Vagina (tissue), 2 donors: Measurements from ENCODE around the gene SBNO1.

Experiments used
- POLR2A ChIP-seq, 2 donors: fragments of 450-650 bp; IDR thresholded peaks; one replicate each; pipeline ENCODE4 v1.6.1; 2017; ENCODE audit warnings: antibody characterized with exemption in 2 of 2, mild to moderate bottlenecking in 2 of 2, moderate library complexity in 2 of 2
- POLR2AphosphoS5 ChIP-seq, 2 donors: sonication (generic); formaldehyde crosslinking; IDR thresholded peaks; one replicate each; pipeline ENCODE4 v1.9.0; 2017; ENCODE audit warnings: antibody characterized with exemption in 2 of 2, mild to moderate bottlenecking in 2 of 2, low read depth in 1 of 2; ENCODE audit not compliant: insufficient read depth in 1 of 2
- TF ChIP-seq, protein P1 (sequence below), 3 experiments: fragments of 450-650 bp in 2 of 3; fragments of 200-600 bp in 1 of 3; sonication (generic) in 1 of 3; IDR thresholded peaks; one replicate each; pipeline ENCODE4 v1.5.1; 2017 to 2019; ENCODE audit warnings: antibody characterized with exemption in 3 of 3, mild to moderate bottlenecking in 2 of 3, moderate library complexity in 2 of 3

DNA sequence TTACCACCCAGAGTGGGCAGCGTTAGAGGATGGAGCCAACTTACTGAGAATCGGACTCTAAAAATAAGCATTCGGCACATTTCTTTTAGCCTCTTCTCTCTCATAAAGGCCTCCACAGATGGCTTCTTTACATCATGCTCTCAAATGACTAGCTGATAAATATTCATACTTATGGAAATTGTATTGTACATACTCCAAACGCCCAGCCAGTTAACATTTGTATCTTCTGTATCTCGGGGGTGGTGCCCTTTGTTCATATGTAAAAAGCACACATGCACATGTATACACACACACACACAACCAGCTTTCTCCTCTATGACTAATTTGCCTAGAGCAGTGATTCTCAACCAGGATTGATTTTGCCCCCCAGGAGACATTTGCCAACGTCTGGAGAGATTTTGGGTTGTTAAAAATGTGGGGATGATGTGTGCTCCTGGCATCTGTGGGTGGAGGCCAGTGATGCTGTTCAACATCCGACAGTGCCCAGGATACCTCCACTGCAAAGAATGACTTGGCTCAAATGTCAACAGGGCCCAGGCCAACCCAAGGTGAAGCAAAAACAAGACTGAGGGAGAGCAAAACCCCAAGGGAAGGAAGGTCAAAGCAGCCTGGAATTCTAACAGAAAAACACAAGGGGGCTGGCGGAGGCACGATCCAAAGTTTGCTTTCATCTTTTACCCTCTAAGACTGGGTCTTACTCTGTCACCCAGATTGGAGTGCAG is 77.8 kb downstream of the SBNO1 start:
- TF ChIP-seq, protein P1, sequence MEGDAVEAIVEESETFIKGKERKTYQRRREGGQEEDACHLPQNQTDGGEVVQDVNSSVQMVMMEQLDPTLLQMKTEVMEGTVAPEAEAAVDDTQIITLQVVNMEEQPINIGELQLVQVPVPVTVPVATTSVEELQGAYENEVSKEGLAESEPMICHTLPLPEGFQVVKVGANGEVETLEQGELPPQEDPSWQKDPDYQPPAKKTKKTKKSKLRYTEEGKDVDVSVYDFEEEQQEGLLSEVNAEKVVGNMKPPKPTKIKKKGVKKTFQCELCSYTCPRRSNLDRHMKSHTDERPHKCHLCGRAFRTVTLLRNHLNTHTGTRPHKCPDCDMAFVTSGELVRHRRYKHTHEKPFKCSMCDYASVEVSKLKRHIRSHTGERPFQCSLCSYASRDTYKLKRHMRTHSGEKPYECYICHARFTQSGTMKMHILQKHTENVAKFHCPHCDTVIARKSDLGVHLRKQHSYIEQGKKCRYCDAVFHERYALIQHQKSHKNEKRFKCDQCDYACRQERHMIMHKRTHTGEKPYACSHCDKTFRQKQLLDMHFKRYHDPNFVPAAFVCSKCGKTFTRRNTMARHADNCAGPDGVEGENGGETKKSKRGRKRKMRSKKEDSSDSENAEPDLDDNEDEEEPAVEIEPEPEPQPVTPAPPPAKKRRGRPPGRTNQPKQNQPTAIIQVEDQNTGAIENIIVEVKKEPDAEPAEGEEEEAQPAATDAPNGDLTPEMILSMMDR (IDR thresholded peaks at IDR 0.05): no peak
- TF ChIP-seq POLR2A (IDR thresholded peaks at IDR 0.05) (no peak), POLR2AphosphoS5 (IDR thresholded peaks at IDR 0.05; ENCODE audit: insufficient read depth in 1 of 2, low read depth in 1 of 2) (no peak)
